Osteoblast (primary cell): ENCODE results near the gene KPNA1. TPM values are rescaled to one million over a fixed set of nuclear protein-coding genes. Genes with fewer than 3 reads are reported as not detected.
"Not testable (repeated sequence)": the region's sequence is repeated elsewhere in the genome, so short reads cannot be mapped to it uniquely, and the experiment has no call there.

Experiments
- DNase-seq: peaks from one replicate; pipeline ENCODE4 v3.0.0; 2011; ENCODE audit warnings: low spot score, mixed read lengths; ENCODE audit not compliant: insufficient read length; ENCODE audit errors: missing footprints
- H2AFZ ChIP-seq: 2 replicates; pipeline ENCODE4 v1.6.0; 2011; ENCODE audit warnings: mild to moderate bottlenecking, low read length
- H3K27ac ChIP-seq: 2 replicates; pipeline ENCODE4 v1.5.1; 2011; ENCODE audit warnings: mild to moderate bottlenecking, low read depth, low read length, moderate library complexity
- H3K27me3 ChIP-seq: 2 replicates; pipeline ENCODE4 v1.6.0; 2012; ENCODE audit warnings: mild to moderate bottlenecking, control low read depth, inconsistent platforms, low read length, moderate library complexity; ENCODE audit not compliant: insufficient read depth
- H3K36me3 ChIP-seq: 2 replicates; pipeline ENCODE4 v1.5.1; 2011; ENCODE audit warnings: mild to moderate bottlenecking, low read length, control low read depth, moderate library complexity; ENCODE audit not compliant: insufficient read depth
- H3K4me1 ChIP-seq: 2 replicates; pipeline ENCODE4 v1.5.1; 2011; ENCODE audit warnings: mild to moderate bottlenecking, low read length, control low read depth, moderate library complexity; ENCODE audit not compliant: insufficient read depth
- H3K4me2 ChIP-seq: 2 replicates; pipeline ENCODE4 v1.6.0; 2011; ENCODE audit warnings: mild to moderate bottlenecking, low read length; ENCODE audit not compliant: insufficient read depth
- H3K4me3 ChIP-seq: fragments of 200-600 bp; sonication (generic); 3 replicates; pipeline ENCODE4 v1.5.1; 2012; ENCODE audit warnings: mild to moderate bottlenecking, low read length, inconsistent platforms; ENCODE audit not compliant: insufficient read depth
- H3K79me2 ChIP-seq: 2 replicates; pipeline ENCODE4 v1.6.0; 2012; ENCODE audit warnings: mild to moderate bottlenecking, low read length, control low read depth, inconsistent platforms; ENCODE audit not compliant: insufficient read depth
- H3K9me3 ChIP-seq: 2 replicates; pipeline ENCODE4 v1.5.1; 2011; ENCODE audit warnings: low read depth, low read length, control low read depth
- H4K20me1 ChIP-seq: 2 replicates; pipeline ENCODE4 v1.6.0; 2012; ENCODE audit warnings: mild to moderate bottlenecking, low read length, control low read depth; ENCODE audit not compliant: insufficient read depth
- total RNA-seq: library from RNA; depleted of rRNA; stranded (reverse); fragments of >200 nt; gene quantifications from 2 replicates; pipeline ENCODE4 v1.2.3, GENCODE V29; 2012
- TF ChIP-seq, protein P1 (sequence below): IDR thresholded peaks from 2 replicates; pipeline ENCODE4 v1.5.1; 2011; ENCODE audit warnings: mild to moderate bottlenecking, low read depth, low read length, moderate library complexity; ENCODE audit errors: extremely low read depth

The KPNA1 gene
- total RNA-seq, 1 donor: 48.1 TPM

DNA sequence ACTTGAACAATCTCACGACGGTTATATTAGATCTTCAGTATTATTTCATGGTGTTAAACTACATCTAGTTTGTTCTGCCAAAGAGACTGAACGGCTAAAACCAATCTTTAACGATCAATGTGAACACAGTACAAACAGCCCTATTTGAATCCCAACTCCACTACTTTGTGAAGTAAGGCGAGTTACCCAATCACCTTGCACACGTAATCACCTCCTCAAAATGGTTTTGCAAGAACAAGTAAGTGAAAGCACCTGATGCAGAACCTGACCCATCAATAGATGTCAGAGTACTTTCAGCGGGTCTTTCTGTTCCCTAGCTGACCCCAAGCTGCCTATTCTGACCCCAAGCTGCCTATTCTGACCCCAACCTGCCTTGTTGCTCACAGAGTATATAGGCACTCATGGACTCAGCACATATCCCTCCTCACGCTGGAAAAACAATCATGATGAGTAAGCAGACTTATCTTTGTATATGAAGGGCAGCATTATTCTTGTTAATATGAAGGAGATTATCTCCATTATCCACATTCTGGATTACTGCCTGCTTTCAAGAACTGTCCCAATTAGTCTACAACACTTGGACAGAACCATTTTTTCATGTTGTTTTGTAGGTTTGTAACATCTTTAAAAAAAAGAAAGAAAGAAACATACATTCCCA is 3.7 kb downstream of the KPNA1 start:
- peaks cover 19% of the 10 kb centered on the region for H3K4me1 ChIP-seq
- no peaks in the 10 kb centered on the region for H3K36me3 ChIP-seq
- no peaks in the 10 kb centered on the region for H3K27me3 ChIP-seq
- no peak overlapping the region for H3K27ac ChIP-seq
- TF ChIP-seq, protein P1, sequence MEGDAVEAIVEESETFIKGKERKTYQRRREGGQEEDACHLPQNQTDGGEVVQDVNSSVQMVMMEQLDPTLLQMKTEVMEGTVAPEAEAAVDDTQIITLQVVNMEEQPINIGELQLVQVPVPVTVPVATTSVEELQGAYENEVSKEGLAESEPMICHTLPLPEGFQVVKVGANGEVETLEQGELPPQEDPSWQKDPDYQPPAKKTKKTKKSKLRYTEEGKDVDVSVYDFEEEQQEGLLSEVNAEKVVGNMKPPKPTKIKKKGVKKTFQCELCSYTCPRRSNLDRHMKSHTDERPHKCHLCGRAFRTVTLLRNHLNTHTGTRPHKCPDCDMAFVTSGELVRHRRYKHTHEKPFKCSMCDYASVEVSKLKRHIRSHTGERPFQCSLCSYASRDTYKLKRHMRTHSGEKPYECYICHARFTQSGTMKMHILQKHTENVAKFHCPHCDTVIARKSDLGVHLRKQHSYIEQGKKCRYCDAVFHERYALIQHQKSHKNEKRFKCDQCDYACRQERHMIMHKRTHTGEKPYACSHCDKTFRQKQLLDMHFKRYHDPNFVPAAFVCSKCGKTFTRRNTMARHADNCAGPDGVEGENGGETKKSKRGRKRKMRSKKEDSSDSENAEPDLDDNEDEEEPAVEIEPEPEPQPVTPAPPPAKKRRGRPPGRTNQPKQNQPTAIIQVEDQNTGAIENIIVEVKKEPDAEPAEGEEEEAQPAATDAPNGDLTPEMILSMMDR: no peak
- H3K79me2 ChIP-seq: peaks cover 80% of the 10 kb centered on the region
- H2AFZ ChIP-seq: no peak overlapping the region
- no peak overlapping the region for H3K4me3 ChIP-seq
- no peaks in the 10 kb centered on the region for H3K9me3 ChIP-seq
- H3K4me2 ChIP-seq: no peak overlapping the region
- H4K20me1 ChIP-seq: peaks cover 61% of the 10 kb centered on the region
- DNase-seq: no peak

DNA sequence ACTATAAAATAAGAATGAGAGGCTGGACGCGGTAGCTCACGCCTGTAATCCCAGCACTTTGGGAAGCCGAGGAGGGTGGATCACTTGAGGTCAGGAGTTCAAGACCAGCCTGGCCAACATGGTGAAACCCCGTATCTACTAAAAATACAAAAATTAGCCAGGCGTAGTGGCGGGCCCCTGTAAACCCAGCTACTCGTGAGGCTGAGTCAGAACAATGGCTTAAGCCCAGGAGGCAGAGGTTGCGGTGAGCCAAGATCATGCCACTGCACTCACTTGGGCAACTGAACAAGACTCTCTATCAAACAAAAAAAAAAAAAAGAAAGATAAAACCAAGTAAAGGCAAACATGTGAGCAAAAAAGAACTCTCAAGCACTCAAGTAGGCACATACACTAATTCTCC is 5.8 kb downstream of the KPNA1 start:
- H3K9me3 ChIP-seq, H2AFZ ChIP-seq, DNase-seq, H3K27me3 ChIP-seq, H3K36me3 ChIP-seq, H3K4me3 ChIP-seq, H3K4me2 ChIP-seq: not testable (repeated sequence)
- Histone ChIP-seq H4K20me1 (peaks cover 81% of the 10 kb centered on the region), H3K27ac (peak overlapping the region; percentile 38), H3K4me1 (peaks cover 16% of the 10 kb centered on the region), H3K79me2 (peaks cover 100% of the 10 kb centered on the region)

DNA sequence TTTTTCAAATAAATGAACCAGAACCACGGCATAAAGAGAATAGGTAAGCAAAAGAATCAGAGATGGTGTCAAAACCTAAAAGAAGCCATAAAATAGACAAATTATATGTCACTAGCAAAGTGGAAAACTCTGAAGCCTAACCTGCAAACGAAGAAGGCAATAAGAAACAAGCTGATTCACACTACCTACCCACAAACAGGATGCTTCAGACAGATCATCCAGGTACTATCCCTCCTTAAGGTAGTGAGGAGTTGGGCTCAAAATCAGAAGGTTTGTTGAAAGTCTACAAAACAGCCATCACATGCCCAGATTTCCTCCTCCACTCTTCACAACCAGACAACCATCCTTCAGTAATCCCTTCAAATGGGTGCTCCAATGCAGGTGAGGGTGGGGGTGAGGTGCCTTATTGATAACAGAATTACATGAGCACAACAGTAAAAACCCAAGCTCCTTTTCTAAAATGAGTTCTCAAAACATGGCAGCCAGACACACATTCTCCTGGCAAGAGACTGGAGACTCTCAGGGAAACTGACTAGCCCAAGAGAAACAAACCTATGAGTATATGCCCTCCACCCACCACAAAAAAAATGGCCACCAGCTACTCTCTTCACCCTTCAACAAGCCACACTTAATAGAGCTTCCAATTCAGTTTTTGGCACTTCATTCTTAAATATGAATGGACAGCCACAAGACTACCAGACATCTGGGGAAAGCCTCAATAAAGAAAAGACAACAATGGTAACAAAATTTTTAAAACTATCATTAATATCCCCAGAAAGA is 6.4 kb downstream of the KPNA1 start:
- peak overlapping the region; percentile 38 for H3K27ac ChIP-seq
- H3K27me3 ChIP-seq: no peaks in the 10 kb centered on the region
- no peak for DNase-seq
- H3K4me1 ChIP-seq: peaks cover 13% of the 10 kb centered on the region
- TF ChIP-seq, protein P1: no peak
- H2AFZ ChIP-seq: no peak overlapping the region
- no peak overlapping the region for H3K4me3 ChIP-seq
- H3K79me2 ChIP-seq: peaks cover 100% of the 10 kb centered on the region
- peaks cover 81% of the 10 kb centered on the region for H4K20me1 ChIP-seq
- no peaks in the 10 kb centered on the region for H3K36me3 ChIP-seq
- no peaks in the 10 kb centered on the region for H3K9me3 ChIP-seq
- no peak overlapping the region for H3K4me2 ChIP-seq

DNA sequence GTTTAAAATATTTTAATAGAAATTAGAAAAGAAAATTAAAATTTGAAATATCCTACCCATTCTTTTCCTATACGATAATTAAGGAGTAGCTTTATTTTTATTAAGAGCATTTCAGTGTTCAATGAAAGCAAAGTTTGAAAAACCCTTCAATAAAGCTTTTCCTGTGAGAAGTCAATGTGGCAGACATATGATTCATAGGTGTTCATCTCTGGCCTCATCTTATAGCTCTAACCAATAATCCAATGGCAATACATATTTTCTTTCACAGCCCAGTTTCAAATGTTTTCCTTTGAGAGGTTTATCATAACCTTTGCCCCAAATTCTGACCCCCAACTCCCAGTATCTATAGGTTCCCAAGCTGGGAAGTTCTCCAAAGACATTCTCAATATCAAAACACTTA is 8.3 kb downstream of the KPNA1 start:
- Histone ChIP-seq H4K20me1 (peaks cover 81% of the 10 kb centered on the region), H3K4me2 (no peak overlapping the region), H3K9me3 (no peaks in the 10 kb centered on the region), H3K27me3 (no peaks in the 10 kb centered on the region), H2AFZ (no peak overlapping the region), H3K36me3 (no peaks in the 10 kb centered on the region), H3K4me1 (peaks cover 7% of the 10 kb centered on the region), H3K27ac (no peak overlapping the region), H3K4me3 (no peak overlapping the region), H3K79me2 (peaks cover 100% of the 10 kb centered on the region)
- DNase-seq: no peak
- TF ChIP-seq, protein P1: no peak
